H1 (cell line): ENCODE data around the gene STBD1.
"Not testable (repeated sequence)": the region's sequence is repeated elsewhere in the genome, so short reads cannot be mapped to it uniquely, and the experiment has no call there.

Experiments
- EP300 ChIP-seq, 2 experiments: IDR thresholded peaks; 1 replicate in 1 of 2; 2 replicates in 1 of 2; pipeline ENCODE4 v1.6.1; 2011 to 2012; ENCODE audit warnings: low read depth in 2 of 2, low read length in 2 of 2, mild to moderate bottlenecking in 2 of 2, borderline replicate concordance in 1 of 2, inconsistent platforms in 1 of 2, moderate library complexity in 1 of 2
- GABPA ChIP-seq: IDR thresholded peaks from 2 replicates; pipeline ENCODE4 v1.6.1; 2011; ENCODE audit warnings: mild to moderate bottlenecking, low read length, moderate library complexity, borderline replicate concordance; ENCODE audit not compliant: insufficient read depth
- GTF2F1 ChIP-seq: IDR thresholded peaks from 2 replicates; pipeline ENCODE4 v1.6.1; 2012; ENCODE audit warnings: low read depth, low read length, improper control_type of control experiment, borderline replicate concordance
- JUND ChIP-seq: IDR thresholded peaks from 2 replicates; pipeline ENCODE4 v1.6.1; 2011; ENCODE audit warnings: mild to moderate bottlenecking, improper control_type of control experiment, low read length
- KDM5A ChIP-seq: fragments of 200-600 bp; IDR thresholded peaks from 2 replicates; pipeline ENCODE4 v1.7.1; 2012; ENCODE audit warnings: mild to moderate bottlenecking, low read length, inconsistent platforms, mixed read lengths
- PHF8 ChIP-seq: fragments of 200-600 bp; sonication (generic); conservative IDR thresholded peaks from 2 replicates; pipeline ENCODE4 v1.7.1; 2012; ENCODE audit warnings: low read depth, mild to moderate bottlenecking, inconsistent platforms, low read length, moderate library complexity
- POLR2A ChIP-seq, 2 experiments: IDR thresholded peaks; 1 replicate in 1 of 2; 2 replicates in 1 of 2; pipeline ENCODE4 v1.6.1; 2011; ENCODE audit warnings: low read depth in 2 of 2, low read length in 2 of 2, mild to moderate bottlenecking in 2 of 2; ENCODE audit errors: control extremely low read depth in 1 of 2
- POLR2AphosphoS5 ChIP-seq: IDR thresholded peaks from 2 replicates; pipeline ENCODE4 v1.6.1; 2011; ENCODE audit warnings: low read depth, low read length
- SIRT6 ChIP-seq: IDR thresholded peaks from one replicate; pipeline ENCODE4 v1.7.1; 2012; ENCODE audit warnings: low read length, inconsistent platforms
- YY1 ChIP-seq: IDR thresholded peaks from 2 replicates; pipeline ENCODE4 v1.6.1; 2011; ENCODE audit warnings: low read depth, mild to moderate bottlenecking, low read length
- ZNF274 ChIP-seq: IDR thresholded peaks from 2 replicates; pipeline ENCODE4 v1.7.0; 2012; ENCODE audit warnings: low read length, borderline replicate concordance; ENCODE audit errors: extremely low read depth
- TF ChIP-seq, protein P1 (sequence below), 3 experiments: IDR thresholded peaks; 1 replicate in 2 of 3; 2 replicates in 1 of 3; pipeline versions ENCODE4 v1.5.1 to v1.6.1; 2011; ENCODE audit warnings: low read length in 3 of 3, mild to moderate bottlenecking in 3 of 3, inconsistent platforms in 2 of 3, low read depth in 1 of 3, moderate library complexity in 1 of 3; ENCODE audit not compliant: insufficient read depth in 1 of 3; ENCODE audit errors: control extremely low read depth in 1 of 3

DNA sequence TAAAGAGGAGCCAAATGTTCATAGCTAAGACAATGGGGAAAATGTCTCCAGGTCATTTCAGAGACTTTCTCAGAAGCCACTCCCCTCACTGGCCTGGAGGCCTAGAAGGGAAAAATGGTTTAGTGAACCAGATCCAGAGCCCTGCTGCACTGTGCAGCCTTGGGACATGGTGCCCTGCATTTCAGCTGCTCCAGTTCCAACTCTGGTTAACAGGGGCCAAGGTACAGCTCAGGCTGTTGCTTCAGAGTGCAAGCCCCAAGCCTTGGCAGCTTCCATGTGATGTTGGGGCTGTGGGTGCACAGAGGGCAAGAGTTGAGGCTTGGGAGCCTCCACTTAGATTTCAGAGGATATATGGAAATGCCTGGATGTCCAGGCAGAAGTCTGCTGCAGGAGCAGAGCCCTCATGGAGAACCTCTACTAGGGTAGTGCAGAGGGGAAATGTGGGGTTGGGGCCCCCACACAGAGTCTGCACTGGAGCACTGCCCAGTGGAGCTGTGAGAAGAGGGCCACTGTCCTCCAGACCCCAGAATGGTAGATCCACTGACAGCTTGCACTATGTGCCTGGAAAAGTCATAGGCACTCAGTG lies 53.4 kb downstream of the STBD1 start:
- not testable (repeated sequence) for TF ChIP-seq EP300 (IDR thresholded peaks at IDR 0.05; ENCODE audit: borderline replicate concordance in 1 of 2, low read depth in 2 of 2, low read length in 2 of 2); YY1; POLR2AphosphoS5; GTF2F1; POLR2A (IDR thresholded peaks at IDR 0.05; ENCODE audit: control extremely low read depth in 1 of 2, low read depth in 2 of 2, low read length in 2 of 2); PHF8; ZNF274; SIRT6; KDM5A; JUND; GABPA
- TF ChIP-seq, protein P1, sequence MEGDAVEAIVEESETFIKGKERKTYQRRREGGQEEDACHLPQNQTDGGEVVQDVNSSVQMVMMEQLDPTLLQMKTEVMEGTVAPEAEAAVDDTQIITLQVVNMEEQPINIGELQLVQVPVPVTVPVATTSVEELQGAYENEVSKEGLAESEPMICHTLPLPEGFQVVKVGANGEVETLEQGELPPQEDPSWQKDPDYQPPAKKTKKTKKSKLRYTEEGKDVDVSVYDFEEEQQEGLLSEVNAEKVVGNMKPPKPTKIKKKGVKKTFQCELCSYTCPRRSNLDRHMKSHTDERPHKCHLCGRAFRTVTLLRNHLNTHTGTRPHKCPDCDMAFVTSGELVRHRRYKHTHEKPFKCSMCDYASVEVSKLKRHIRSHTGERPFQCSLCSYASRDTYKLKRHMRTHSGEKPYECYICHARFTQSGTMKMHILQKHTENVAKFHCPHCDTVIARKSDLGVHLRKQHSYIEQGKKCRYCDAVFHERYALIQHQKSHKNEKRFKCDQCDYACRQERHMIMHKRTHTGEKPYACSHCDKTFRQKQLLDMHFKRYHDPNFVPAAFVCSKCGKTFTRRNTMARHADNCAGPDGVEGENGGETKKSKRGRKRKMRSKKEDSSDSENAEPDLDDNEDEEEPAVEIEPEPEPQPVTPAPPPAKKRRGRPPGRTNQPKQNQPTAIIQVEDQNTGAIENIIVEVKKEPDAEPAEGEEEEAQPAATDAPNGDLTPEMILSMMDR (IDR thresholded peaks at IDR 0.05; ENCODE audit: control extremely low read depth in 1 of 3, insufficient read depth in 1 of 3, low read depth in 1 of 3, low read length in 3 of 3), result not testable (repeated sequence)
